A549 (cell line): ENCODE data around the gene ZNF507. TPM values are rescaled to one million over a fixed set of nuclear protein-coding genes. Genes with fewer than 3 reads are reported as not detected.

ENCODE experiments used
- ATAC-seq, 2 experiments: fragments of 200-7000 bp in 1 of 2; fragments of >200 bp in 1 of 2; cut with Nextera tagmentation in 1 of 2; cut with Tn5 transposase in 1 of 2; 3 replicates each; pipeline versions ENCODE4 v1.8.0 to v1.9.1; 2018 to 2020; ENCODE audit warnings: mild to moderate bottlenecking in 1 of 2, moderate library complexity in 1 of 2
- CTCF ChIA-PET: fragments of 300-600 bp; sonication (Branson Sonifier 250); formaldehyde crosslinking; extraction: SDS; loops from one replicate; lab custom pipeline; 2021; ENCODE audit warnings: antibody characterized with exemption, inconsistent platforms; lab: Yijun Ruan, JAX
- POLR2A ChIA-PET: fragments of 350-600 bp; formaldehyde crosslinking; extraction: SDS; loops from one replicate; lab custom pipeline; 2021; ENCODE audit warnings: antibody characterized with exemption, inconsistent platforms; lab: Yijun Ruan, JAX
- DNase-seq, 2 experiments: peaks; one replicate each; pipeline versions ENCODE4 v3.0.0 to v3.0.0-alpha.2; 2011 to 2016; ENCODE audit warnings: low read depth in 1 of 2, low spot score in 1 of 2
- FAIRE-seq: peaks from 2 replicates; lab custom pipeline; 2011; peaks lifted over from hg19 to GRCh38; lab: Jason Lieb, UNC
- H3K27ac ChIP-seq, 2 experiments: fragments of >200 bp; sonication (Bioruptor Twin); formaldehyde crosslinking; 3 replicates each; pipeline ENCODE4 v1.5.1; 2016 to 2017
- H3K4me1 ChIP-seq: fragments of >200 bp; sonication (Bioruptor Twin); formaldehyde crosslinking; 3 replicates; pipeline ENCODE4 v1.6.1; 2016
- H3K4me2 ChIP-seq: fragments of >200 bp; sonication (Bioruptor Twin); formaldehyde crosslinking; 3 replicates; pipeline ENCODE4 v1.6.1; 2016
- H3K4me3 ChIP-seq: fragments of >200 bp; sonication (Bioruptor Twin); formaldehyde crosslinking; 3 replicates; pipeline ENCODE4 v1.5.1; 2016
- H3K9me3 ChIP-seq: fragments of >200 bp; sonication (Bioruptor Twin); formaldehyde crosslinking; 3 replicates; pipeline ENCODE4 v1.6.1; 2016
- ATOH8 ChIP-seq: fragments of 250-450 bp; sonication (Bioruptor Pico); IDR thresholded peaks from 2 replicates; pipeline ENCODE4 v1.5.0; 2020; ENCODE audit warnings: low read depth, mild to moderate bottlenecking, moderate library complexity
- BCL3 ChIP-seq: fragments of >200 bp; sonication (Bioruptor Twin); formaldehyde crosslinking; IDR thresholded peaks from 3 replicates; pipeline ENCODE4 v1.6.1; 2016
- BHLHE40 ChIP-seq: IDR thresholded peaks from 2 replicates; pipeline ENCODE4 v1.6.1; 2012; ENCODE audit warnings: low read depth, low read length, inconsistent platforms
- CBX2 ChIP-seq: fragments of 200-600 bp; sonication (generic); IDR thresholded peaks from 2 replicates; pipeline ENCODE4 v1.6.1; 2016; ENCODE audit warnings: low read depth, mild to moderate bottlenecking, borderline replicate concordance
- CHD2 ChIP-seq: fragments of 150-350 bp; IDR thresholded peaks from 2 replicates; pipeline ENCODE4 v1.6.1; 2014; ENCODE audit warnings: low read length; ENCODE audit not compliant: partially characterized antibody
- CHD4 ChIP-seq: fragments of 200-600 bp; sonication (generic); IDR thresholded peaks from 2 replicates; pipeline ENCODE4 v1.6.1; 2016; ENCODE audit warnings: antibody characterized with exemption, mild to moderate bottlenecking, borderline replicate concordance
- EHF ChIP-seq: fragments of 250-450 bp; sonication (Bioruptor Pico); IDR thresholded peaks from 2 replicates; pipeline ENCODE4 v1.5.0; 2020; ENCODE audit warnings: mild to moderate bottlenecking
- ELK1 ChIP-seq: fragments of 150-350 bp; IDR thresholded peaks from 2 replicates; pipeline ENCODE4 v1.6.1; 2014; ENCODE audit warnings: low read depth, mild to moderate bottlenecking, low read length
- EP300 ChIP-seq, 2 experiments: fragments of >200 bp; sonication (Bioruptor Twin); formaldehyde crosslinking; IDR thresholded peaks; 2 replicates in 1 of 2; 3 replicates in 1 of 2; pipeline ENCODE4 v1.6.1; 2016 to 2017
- ESRRA ChIP-seq: fragments of 150-350 bp; IDR thresholded peaks from 2 replicates; pipeline ENCODE4 v1.6.1; 2014; ENCODE audit warnings: mild to moderate bottlenecking, low read length, borderline replicate concordance
- FOSB ChIP-seq: fragments of 250-450 bp; sonication (Bioruptor Pico); IDR thresholded peaks from 2 replicates; pipeline ENCODE4 v1.5.0; 2020; ENCODE audit warnings: mild to moderate bottlenecking, moderate library complexity
- GATA3 ChIP-seq: IDR thresholded peaks from 2 replicates; pipeline ENCODE4 v1.6.1; 2012; ENCODE audit warnings: borderline replicate concordance
- HDAC2 ChIP-seq: fragments of 200-600 bp; sonication (generic); IDR thresholded peaks from 2 replicates; pipeline ENCODE4 v1.6.1; 2016
- HES2 ChIP-seq: fragments of >200 bp; sonication (Bioruptor Twin); formaldehyde crosslinking; IDR thresholded peaks from 2 replicates; pipeline ENCODE4 v1.6.1; 2016
- HMGXB4 ChIP-seq: fragments of 250-450 bp; sonication (Bioruptor Pico); IDR thresholded peaks from 2 replicates; pipeline ENCODE4 v1.5.0; 2021; ENCODE audit warnings: mild to moderate bottlenecking, moderate library complexity, borderline replicate concordance
- HOXA7 ChIP-seq: fragments of 250-450 bp; sonication (Bioruptor Pico); IDR thresholded peaks from 2 replicates; pipeline ENCODE4 v1.5.0; 2020; ENCODE audit warnings: mild to moderate bottlenecking, moderate library complexity
- HOXB13 ChIP-seq: fragments of 250-450 bp; sonication (Bioruptor Pico); IDR thresholded peaks from 2 replicates; pipeline ENCODE4 v1.5.0; 2020; ENCODE audit warnings: low read depth, mild to moderate bottlenecking, moderate library complexity
- HOXB5 ChIP-seq: fragments of 250-450 bp; sonication (Bioruptor Pico); IDR thresholded peaks from 2 replicates; pipeline ENCODE4 v1.5.0; 2020; ENCODE audit warnings: mild to moderate bottlenecking, moderate library complexity
- JUN ChIP-seq, 2 experiments: fragments of >200 bp; sonication (Bioruptor Twin); formaldehyde crosslinking; IDR thresholded peaks; 2 replicates in 1 of 2; 3 replicates in 1 of 2; pipeline ENCODE4 v1.6.1; 2016 to 2017
- KDM5A ChIP-seq: fragments of 200-600 bp; sonication (generic); IDR thresholded peaks from 2 replicates; pipeline ENCODE4 v1.6.1; 2016; ENCODE audit warnings: antibody characterized with exemption, mild to moderate bottlenecking
- MAZ ChIP-seq: fragments of 150-350 bp; IDR thresholded peaks from 2 replicates; pipeline ENCODE4 v1.6.1; 2014; ENCODE audit warnings: antibody characterized with exemption, low read depth, low read length, borderline replicate concordance
- NPAS2 ChIP-seq: fragments of 250-450 bp; sonication (Bioruptor Pico); IDR thresholded peaks from 2 replicates; pipeline ENCODE4 v1.8.0; 2022; ENCODE audit warnings: mild to moderate bottlenecking, moderate library complexity, borderline replicate concordance
- PHF8 ChIP-seq: fragments of 200-600 bp; sonication (generic); IDR thresholded peaks from 2 replicates; pipeline ENCODE4 v1.6.1; 2016; ENCODE audit warnings: low read depth, mild to moderate bottlenecking, antibody characterized with exemption, moderate library complexity, borderline replicate concordance
- POLR2A ChIP-seq: IDR thresholded peaks from 2 replicates; pipeline ENCODE4 v1.6.1; 2012; ENCODE audit warnings: mild to moderate bottlenecking, low read length
- POLR2AphosphoS2 ChIP-seq: conservative IDR thresholded peaks from 2 replicates; pipeline ENCODE4 v1.6.1; 2012; ENCODE audit warnings: low read length, improper control_type of control experiment, inconsistent platforms
- RARB ChIP-seq: fragments of 250-450 bp; sonication (Bioruptor Pico); IDR thresholded peaks from 2 replicates; pipeline ENCODE4 v1.8.0; 2021; ENCODE audit warnings: mild to moderate bottlenecking, moderate library complexity
- RNF2 ChIP-seq: fragments of 200-600 bp; sonication (generic); IDR thresholded peaks from 2 replicates; pipeline ENCODE4 v1.6.1; 2016; ENCODE audit warnings: low read depth, mild to moderate bottlenecking, antibody characterized with exemption, moderate library complexity, borderline replicate concordance
- SREBF2 ChIP-seq: fragments of 450-650 bp; IDR thresholded peaks from 2 replicates; pipeline ENCODE4 v1.6.1; 2014; ENCODE audit warnings: mild to moderate bottlenecking, moderate library complexity
- TFCP2L1 ChIP-seq: fragments of 250-450 bp; sonication (Bioruptor Pico); IDR thresholded peaks from 2 replicates; pipeline ENCODE4 v1.5.0; 2021; ENCODE audit warnings: mild to moderate bottlenecking
- TP53 ChIP-seq: fragments of 250-450 bp; sonication (Bioruptor Pico); IDR thresholded peaks from 2 replicates; pipeline ENCODE4 v1.5.0; 2021; ENCODE audit warnings: mild to moderate bottlenecking, moderate library complexity
- ZC3H11A ChIP-seq: fragments of 450-650 bp; IDR thresholded peaks from 2 replicates; pipeline ENCODE4 v1.6.1; 2014; ENCODE audit warnings: antibody characterized with exemption, mild to moderate bottlenecking
- ZNF302 ChIP-seq: fragments of 250-450 bp; sonication (Bioruptor Pico); IDR thresholded peaks from 2 replicates; pipeline ENCODE4 v1.9.0; 2021; ENCODE audit warnings: inconsistent platforms, mild to moderate bottlenecking, moderate library complexity
- ZSCAN20 ChIP-seq: fragments of 250-450 bp; sonication (Bioruptor Pico); IDR thresholded peaks from 2 replicates; pipeline ENCODE4 v1.8.0; 2022; ENCODE audit warnings: mild to moderate bottlenecking, moderate library complexity
- WGBS: methylation state at CpG from one replicate; pipeline ENCODE4 v1.1.6; 2017; ENCODE audit errors: missing lambda C conversion rate; 5-methylcytosine and 5-hydroxymethylcytosine counted together
- polyA plus RNA-seq, 4 experiments: library from polyadenylated mRNA; depleted of rRNA in 3 of 4; stranded (reverse); fragments of >200 nt; fragmentation: RNase III in 1 of 4; extraction: RNeasy Plus Mini Kit Qiagen cat#74134 plus additional on column Dnase treatment in 1 of 4; gene quantifications; 2 replicates in 3 of 4; 3 replicates in 1 of 4; pipeline ENCODE4 v1.2.3, GENCODE V29; 2011 to 2017

Gene ZNF507
- polyA plus RNA-seq, 2 of the 4 experiments (the other 2 are of a cell fraction) = 14.6 to 49.8 TPM

GRCh38 chr19:32404933-32405430, 59.6 kb downstream of the ZNF507 start:
- WGBS = under 1% methylated on average over 35 of the region's 36 CpGs
- Histone ChIP-seq H3K4me2 (peak overlapping the region; percentile 82), H3K9me3 (no peaks in the 10 kb centered on the region), H3K4me3 (peak overlapping the region; percentile 84), H3K27ac (peak overlapping the region; percentile 94 to 97)
- POLR2A ChIA-PET = interaction anchor here (0.6 to 2.1 kb wide), 36 partner anchors 7 to 1738 kb away, joined by 3 to 36 read pairs (median 4); partner anchors contain the start of genes ANKRD27, PDCD5, RGS9BP and ZNF507
- CTCF ChIA-PET = interaction anchor here (0.7 to 2.2 kb wide), 6 partner anchors 17 to 165 kb away, joined by 3 to 9 read pairs (median 6); no protein-coding TSS in a partner anchor
- peak; percentile 66; the same call in 1 of the 2 replicates for TF ChIP-seq FOSB (CRISPR knock-in tag)
- no peak for TF ChIP-seq POLR2A
- no peak for TF ChIP-seq EP300 (IDR thresholded peaks at IDR 0.05)
- TF ChIP-seq TFCP2L1 (CRISPR knock-in tag) = peak; percentile 31
- TF ChIP-seq GATA3 = peak; percentile 17; the same call in 1 of the 2 replicates
- TF ChIP-seq BHLHE40 = no peak
- no peak for TF ChIP-seq POLR2AphosphoS2
- TF ChIP-seq RNF2 = no peak
- TF ChIP-seq CBX2 = no peak
- TF ChIP-seq EHF (CRISPR knock-in tag) = 0 out of 2 replicates have a peak, but pooled peaks have one; percentile 42
- 0 out of 2 replicates have a peak, but pooled peaks have one; percentile 47 for TF ChIP-seq TP53 (CRISPR knock-in tag)
- no peak for TF ChIP-seq SREBF2
- no peak for TF ChIP-seq ZSCAN20 (CRISPR knock-in tag)
- TF ChIP-seq HOXB13 (CRISPR knock-in tag) = no peak
- TF ChIP-seq RARB (CRISPR knock-in tag) = no peak
- TF ChIP-seq HOXB5 (CRISPR knock-in tag) = 0 out of 2 replicates have a peak, but pooled peaks have one; percentile 78
- no peak for TF ChIP-seq ZNF302
- no peak for TF ChIP-seq ZC3H11A
- 0 out of 2 replicates have a peak, but pooled peaks have one; percentile 34 for TF ChIP-seq ATOH8
- TF ChIP-seq CHD2 = no peak
- TF ChIP-seq JUN (IDR thresholded peaks at IDR 0.05) = no peak
- TF ChIP-seq HOXA7 (CRISPR knock-in tag) = peak; percentile 86; the same call in 1 of the 2 replicates
- no peak for TF ChIP-seq MAZ
- no peak for TF ChIP-seq CHD4
- no peak for TF ChIP-seq HDAC2
- TF ChIP-seq HES2 = no peak
- TF ChIP-seq KDM5A = no peak
- TF ChIP-seq NPAS2 (CRISPR knock-in tag) = no peak
- TF ChIP-seq ESRRA = no peak
- no peak for TF ChIP-seq PHF8
- TF ChIP-seq BCL3 = no peak
- TF ChIP-seq HMGXB4 (CRISPR knock-in tag) = peak; percentile 96
- no peak for TF ChIP-seq ELK1
- TF ChIP-seq, all 56 proteins: peak for 9
- ATAC-seq = peak; percentile 50 to 67; a peak in 4 of 6 replicates
- H3K4me1 ChIP-seq = peaks cover 24% of the 10 kb centered on the region
- no peak for DNase-seq
- FAIRE-seq = no peak
